IMR-90 (cell line): ENCODE data around the gene STAG1. TPM values are rescaled to one million over a fixed set of nuclear protein-coding genes. Genes with fewer than 3 reads are reported as not detected.

Experiments used
- ATAC-seq: fragments of 200-7000 bp; cut with Tn5 transposase; 2 replicates; pipeline ENCODE4 v1.9.1; 2020; ENCODE audit warnings: low read depth, mild to moderate bottlenecking, moderate library complexity
- BruUV-seq: library from RNA; stranded (reverse); fragments of 400-500 nt; replicated peaks from 2 replicates; lab custom pipeline; 2021; lab: Mats Ljungman, UMichigan
- CTCF ChIA-PET: fragments of 300-600 bp; formaldehyde crosslinking; extraction: SDS; loops from one replicate; lab custom pipeline; 2021; ENCODE audit warnings: antibody characterized with exemption; lab: Yijun Ruan, JAX
- POLR2A ChIA-PET: fragments of 300-600 bp; sonication (Branson Sonifier 250); formaldehyde crosslinking; loops from one replicate; lab custom pipeline; 2022; ENCODE audit warnings: antibody characterized with exemption; ENCODE audit not compliant: unreplicated experiment; lab: Charles Lee
- DNase-seq: peaks from one replicate; pipeline ENCODE4 v3.0.0; 2013
- H2AFZ ChIP-seq: replicated peaks from 2 replicates; pipeline ENCODE3; 2013; ENCODE audit warnings: low read length, mild to moderate bottlenecking; ENCODE audit not compliant: poor library complexity
- H2AK5ac ChIP-seq: 2 replicates; pipeline ENCODE4 v1.6.1; 2013; ENCODE audit warnings: low read depth, low read length, inconsistent platforms
- H2AK9ac ChIP-seq: replicated peaks from 2 replicates; pipeline ENCODE3; 2013; ENCODE audit warnings: mild to moderate bottlenecking, low read depth, low read length, moderate library complexity; ENCODE audit not compliant: poor library complexity
- H2BK120ac ChIP-seq: 2 replicates; pipeline ENCODE4 v1.6.1; 2013; ENCODE audit warnings: low read depth, low read length, inconsistent platforms
- H2BK15ac ChIP-seq: 3 replicates; pipeline ENCODE4 v1.6.1; 2013; ENCODE audit warnings: low read depth, low read length, inconsistent platforms
- H2BK20ac ChIP-seq: 2 replicates; pipeline ENCODE4 v1.6.1; 2013; ENCODE audit warnings: low read depth, mild to moderate bottlenecking, inconsistent platforms, low read length, moderate library complexity
- H2BK5ac ChIP-seq: 2 replicates; pipeline ENCODE4 v1.6.1; 2013; ENCODE audit warnings: mild to moderate bottlenecking, low read depth, low read length, inconsistent platforms; ENCODE audit not compliant: poor library complexity, severe bottlenecking
- H3K14ac ChIP-seq: replicated peaks from 2 replicates; pipeline ENCODE4 v1.6.1; 2013; ENCODE audit warnings: low read depth, low read length, inconsistent platforms
- H3K18ac ChIP-seq: 2 replicates; pipeline ENCODE4 v1.6.1; 2013; ENCODE audit warnings: low read depth, low read length, control low read depth
- H3K23ac ChIP-seq: 2 replicates; pipeline ENCODE4 v1.6.1; 2013; ENCODE audit warnings: low read depth, low read length, inconsistent platforms
- H3K27ac ChIP-seq: 2 replicates; pipeline ENCODE4 v1.5.1; 2013; ENCODE audit warnings: mild to moderate bottlenecking, control low read depth, low read length; ENCODE audit not compliant: insufficient read depth
- H3K27me3 ChIP-seq: 2 replicates; pipeline ENCODE4 v1.6.1; 2013; ENCODE audit warnings: low read length; ENCODE audit not compliant: control insufficient read depth, insufficient read depth
- H3K36me3 ChIP-seq: 2 replicates; pipeline ENCODE4 v1.6.1; 2013; ENCODE audit warnings: low read length, mixed read lengths; ENCODE audit not compliant: control insufficient read depth, insufficient read depth
- H3K4ac ChIP-seq: 2 replicates; pipeline ENCODE4 v1.6.1; 2013; ENCODE audit warnings: low read depth, low read length, inconsistent platforms
- H3K4me1 ChIP-seq: 2 replicates; pipeline ENCODE4 v1.6.1; 2013; ENCODE audit warnings: low read length, mixed read lengths; ENCODE audit not compliant: control insufficient read depth, insufficient read depth
- H3K4me2 ChIP-seq: 2 replicates; pipeline ENCODE4 v1.6.1; 2013; ENCODE audit warnings: low read depth, mild to moderate bottlenecking, control low read depth, low read length, moderate library complexity
- H3K4me3 ChIP-seq: 2 replicates; pipeline ENCODE4 v1.5.1; 2013; ENCODE audit warnings: low read depth, mild to moderate bottlenecking, control low read depth, low read length, moderate library complexity; ENCODE audit not compliant: insufficient read depth
- H3K56ac ChIP-seq: 2 replicates; pipeline ENCODE4 v1.6.1; 2013; ENCODE audit warnings: low read length, inconsistent platforms; ENCODE audit not compliant: insufficient read depth; ENCODE audit errors: extremely low read depth
- H3K79me1 ChIP-seq, 2 experiments: 2 replicates each; pipeline ENCODE4 v1.6.1; 2013; ENCODE audit warnings: low read length in 2 of 2, inconsistent platforms in 1 of 2, low read depth in 1 of 2
- H3K9ac ChIP-seq: 2 replicates; pipeline ENCODE4 v1.6.1; 2013; ENCODE audit warnings: low read depth, low read length, control low read depth
- H3K9me1 ChIP-seq: 2 replicates; pipeline ENCODE4 v1.6.1; 2013; ENCODE audit warnings: low read length, inconsistent platforms; ENCODE audit not compliant: insufficient read depth
- H3K9me3 ChIP-seq: 2 replicates; pipeline ENCODE4 v1.6.1; 2013; ENCODE audit warnings: low read length; ENCODE audit not compliant: control insufficient read depth, insufficient read depth
- H4K20me1 ChIP-seq: 2 replicates; pipeline ENCODE4 v1.6.1; 2013; ENCODE audit warnings: low read length, inconsistent platforms; ENCODE audit not compliant: insufficient read depth
- H4K5ac ChIP-seq: 2 replicates; pipeline ENCODE4 v1.6.1; 2013; ENCODE audit warnings: mild to moderate bottlenecking, low read depth, low read length, control low read depth
- H4K8ac ChIP-seq, 2 experiments: 2 replicates each; pipeline ENCODE4 v1.6.1; 2013; ENCODE audit warnings: low read depth in 2 of 2, low read length in 2 of 2, control low read depth in 1 of 2, inconsistent platforms in 1 of 2
- H4K91ac ChIP-seq: 2 replicates; pipeline ENCODE4 v1.6.1; 2013; ENCODE audit warnings: low read depth, low read length, inconsistent platforms; ENCODE audit not compliant: insufficient read depth
- BHLHE40 ChIP-seq: fragments of 150-350 bp; IDR thresholded peaks from 2 replicates; pipeline ENCODE4 v1.6.1; 2016; ENCODE audit warnings: mild to moderate bottlenecking, low read depth, low read length
- CEBPB ChIP-seq: IDR thresholded peaks from 2 replicates; pipeline ENCODE4 v1.6.1; 2012; ENCODE audit warnings: low read depth, low read length, improper control_type of control experiment
- CHD1 ChIP-seq: IDR thresholded peaks from 2 replicates; pipeline ENCODE4 v1.6.1; 2012; ENCODE audit warnings: low read depth, low read length, improper control_type of control experiment
- CTCF ChIP-seq: conservative IDR thresholded peaks from 2 replicates; pipeline ENCODE4 v1.5.1; 2012; ENCODE audit warnings: mild to moderate bottlenecking, low read depth, low read length, improper control_type of control experiment
- ELK1 ChIP-seq: fragments of 150-350 bp; IDR thresholded peaks from 2 replicates; pipeline ENCODE4 v1.6.1; 2016; ENCODE audit warnings: low read depth, mild to moderate bottlenecking, low read length, moderate library complexity, borderline replicate concordance
- FOS ChIP-seq: fragments of 150-350 bp; IDR thresholded peaks from 2 replicates; pipeline ENCODE4 v1.6.1; 2016; ENCODE audit warnings: low read depth, low read length
- MAFK ChIP-seq: IDR thresholded peaks from 2 replicates; pipeline ENCODE4 v1.6.1; 2012; ENCODE audit warnings: low read depth, low read length, improper control_type of control experiment
- MAZ ChIP-seq: IDR thresholded peaks from 2 replicates; pipeline ENCODE4 v1.6.1; 2012; ENCODE audit warnings: low read depth, mild to moderate bottlenecking, low read length, improper control_type of control experiment, moderate library complexity, borderline replicate concordance
- MXI1 ChIP-seq: IDR thresholded peaks from 2 replicates; pipeline ENCODE4 v1.6.1; 2012; ENCODE audit warnings: low read depth, mild to moderate bottlenecking, low read length, moderate library complexity, borderline replicate concordance
- NFE2L2 ChIP-seq: fragments of 150-350 bp; IDR thresholded peaks from 2 replicates; pipeline ENCODE4 v1.6.1; 2016; ENCODE audit warnings: low read depth, mild to moderate bottlenecking, low read length
- POLR2A ChIP-seq: IDR thresholded peaks from 2 replicates; pipeline ENCODE4 v1.6.1; 2012; ENCODE audit warnings: mild to moderate bottlenecking, low read depth, low read length
- RAD21 ChIP-seq: IDR thresholded peaks from 2 replicates; pipeline ENCODE4 v1.6.1; 2012; ENCODE audit warnings: low read length, improper control_type of control experiment
- RCOR1 ChIP-seq: IDR thresholded peaks from 2 replicates; pipeline ENCODE4 v1.6.1; 2012; ENCODE audit warnings: mild to moderate bottlenecking, low read length, improper control_type of control experiment; ENCODE audit not compliant: insufficient replicate concordance
- RFX5 ChIP-seq: IDR thresholded peaks from 2 replicates; pipeline ENCODE4 v1.8.0; 2012; ENCODE audit warnings: low read depth, mild to moderate bottlenecking, low read length, moderate library complexity
- SMC3 ChIP-seq: fragments of 150-350 bp; IDR thresholded peaks from 2 replicates; pipeline ENCODE4 v1.6.1; 2016; ENCODE audit warnings: low read depth, mild to moderate bottlenecking, antibody characterized with exemption, low read length, moderate library complexity
- USF2 ChIP-seq: fragments of 150-350 bp; IDR thresholded peaks from 2 replicates; pipeline ENCODE4 v1.6.1; 2017; ENCODE audit warnings: mild to moderate bottlenecking, antibody characterized with exemption, low read length, low read depth
- WGBS, 2 experiments: methylation state at CpG; one replicate each; pipeline versions ENCODE4 v1.1.5 to v1.1.7; 2013; ENCODE audit warnings: missing lambda C conversion rate in 2 of 2; ENCODE audit not compliant: insufficient read length in 1 of 2; ENCODE audit errors: extremely low coverage in 2 of 2; 5-methylcytosine and 5-hydroxymethylcytosine counted together
- dilution Hi-C: fragments of 300-500 bp; cut with HindIII; formaldehyde crosslinking; loops from one replicate; pipeline ENCODE4 v1.14.3; 2018; ENCODE audit warnings: low sequenced_read_pairs; ENCODE audit not compliant: unreplicated experiment
- in situ Hi-C: fragments of 300-500 bp; cut with MboI; formaldehyde crosslinking; loops from 3 replicates; pipeline ENCODE4 v1.14.3; 2019; ENCODE audit warnings: low sequenced_read_pairs, inconsistent platforms, mixed read lengths
- intact Hi-C: fragments of 100-400 bp; cut with micrococcal nuclease; formaldehyde crosslinking; loops from 2 replicates; pipeline ENCODE4 v1.10.0; 2022
- polyA plus RNA-seq, 3 experiments: library from polyadenylated mRNA; depleted of rRNA; stranded (reverse); fragments of >200 nt; gene quantifications; 2 replicates each; pipeline ENCODE4 v1.2.3, GENCODE V29; 2012; ENCODE audit warnings: low replicate concordance in 1 of 3
- total RNA-seq: library from RNA; depleted of rRNA; stranded (reverse); fragments of >200 nt; gene quantifications from 2 replicates; pipeline ENCODE4 v1.2.3, GENCODE V29; 2012

STAG1 gene
- total and polyA plus RNA-seq, 2 of the 4 experiments (the other 2 are of a cell fraction), result 9.6 to 32.3 TPM

- 0 out of 2 replicates have a peak, but pooled peaks cover 4% of the 10 kb centered on the region for H3K9me1 ChIP-seq
- no peak overlapping the region for H3K4me3 ChIP-seq
- H2AK9ac ChIP-seq, result no peak overlapping the region
- no peak overlapping the region for H2BK120ac ChIP-seq
- H3K4me1 ChIP-seq, result peaks cover 5% of the 10 kb centered on the region; the same call in 1 of the 2 replicates
- no peak overlapping the region for H3K4me2 ChIP-seq
- H2BK5ac ChIP-seq, result no peak overlapping the region
- H3K4ac ChIP-seq, result no peak overlapping the region
- no peak overlapping the region for H3K14ac ChIP-seq
- no peaks in the 10 kb centered on the region for H3K36me3 ChIP-seq
- H2AFZ ChIP-seq, result no peak overlapping the region
- H2BK15ac ChIP-seq, result no peak overlapping the region
- peaks cover 0 to 68% of the 10 kb centered on the region in 2 experiments; a peak in 2 of 4 replicates for H3K79me1 ChIP-seq
- no peak overlapping the region for H3K23ac ChIP-seq
- H3K56ac ChIP-seq, result no peak overlapping the region
- no peak for DNase-seq
- no peak overlapping the region for H3K27ac ChIP-seq
- H3K9me3 ChIP-seq, result no peaks in the 10 kb centered on the region
- H4K8ac ChIP-seq, result no peak overlapping the region
- ChIA-PET CTCF (interaction anchor here (0.6 kb wide), 1 partner anchor 28 kb away, joined by 4 read pairs; no protein-coding TSS in a partner anchor), POLR2A (no interaction called here)
- H3K9ac ChIP-seq, result no peak overlapping the region
- dilution Hi-C loops, result no loop called here
- no peak overlapping the region for H2AK5ac ChIP-seq
- in situ Hi-C loops, result no loop called here
- H3K18ac ChIP-seq, result no peak overlapping the region
- no CpG with 5 or more reads among the region's 4 CpGs for WGBS, 2 experiments
- no peaks in the 10 kb centered on the region for H3K27me3 ChIP-seq
- H4K20me1 ChIP-seq, result no peaks in the 10 kb centered on the region; the same call in none of the 2 replicates
- no peak overlapping the region for H2BK20ac ChIP-seq
- H4K91ac ChIP-seq, result no peak overlapping the region
- no peak overlapping the region for H4K5ac ChIP-seq
- no peak for ATAC-seq
- intact Hi-C loops, result no loop called here
- TF ChIP-seq CEBPB (no peak), RFX5 (no peak), FOS (no peak), RAD21 (no peak), ELK1 (no peak), RCOR1 (no peak), CHD1 (no peak), MAZ (no peak), BHLHE40 (no peak), USF2 (no peak), MXI1 (no peak), SMC3 (no peak), NFE2L2 (no peak), POLR2A (no peak), CTCF (no peak), MAFK (no peak)
- no TSS peak for BruUV-seq
Measured at GRCh38 chr3:136661282-136661681, 90.9 kb downstream of the STAG1 start.
